HG03103 (cell line): Measurements from ENCODE around the gene C11orf52.

ENCODE experiments used
- ATAC-seq: cut with Tn5 transposase; IDR thresholded peaks from one replicate; pipeline ENCODE4 v1.9.1; 2021; ENCODE audit warnings: low read depth; ENCODE audit not compliant: unreplicated experiment

Gene C11orf52

GRCh38 chr11:111937461-111937769 lies 18.7 kb downstream of the C11orf52 start:
- no peak for ATAC-seq

DNA sequence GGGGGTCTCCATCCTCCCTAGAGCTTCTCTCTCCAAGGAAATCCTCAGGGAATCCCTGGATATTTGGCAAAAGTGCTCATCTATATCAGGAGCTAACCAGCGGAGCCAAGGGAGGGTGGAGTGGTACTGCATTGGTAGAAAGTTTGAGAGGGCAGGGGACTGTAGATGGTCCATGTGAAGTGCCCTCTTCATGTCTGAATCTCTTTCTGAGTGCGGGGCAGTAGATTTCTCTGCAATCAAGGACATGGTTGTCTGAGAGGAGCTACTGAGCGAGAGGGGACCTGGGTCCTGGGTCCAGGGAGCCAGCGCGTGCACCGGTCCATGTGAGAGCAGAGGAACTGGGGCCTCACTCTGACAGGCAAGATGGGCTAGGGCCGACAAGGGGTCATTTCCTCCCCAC lies 19.1 kb downstream of the C11orf52 start:
- ATAC-seq: no peak

GRCh38 chr11:111938687-111939160 lies 20.0 kb downstream of the C11orf52 start:
- peak; percentile 80 for ATAC-seq

DNA sequence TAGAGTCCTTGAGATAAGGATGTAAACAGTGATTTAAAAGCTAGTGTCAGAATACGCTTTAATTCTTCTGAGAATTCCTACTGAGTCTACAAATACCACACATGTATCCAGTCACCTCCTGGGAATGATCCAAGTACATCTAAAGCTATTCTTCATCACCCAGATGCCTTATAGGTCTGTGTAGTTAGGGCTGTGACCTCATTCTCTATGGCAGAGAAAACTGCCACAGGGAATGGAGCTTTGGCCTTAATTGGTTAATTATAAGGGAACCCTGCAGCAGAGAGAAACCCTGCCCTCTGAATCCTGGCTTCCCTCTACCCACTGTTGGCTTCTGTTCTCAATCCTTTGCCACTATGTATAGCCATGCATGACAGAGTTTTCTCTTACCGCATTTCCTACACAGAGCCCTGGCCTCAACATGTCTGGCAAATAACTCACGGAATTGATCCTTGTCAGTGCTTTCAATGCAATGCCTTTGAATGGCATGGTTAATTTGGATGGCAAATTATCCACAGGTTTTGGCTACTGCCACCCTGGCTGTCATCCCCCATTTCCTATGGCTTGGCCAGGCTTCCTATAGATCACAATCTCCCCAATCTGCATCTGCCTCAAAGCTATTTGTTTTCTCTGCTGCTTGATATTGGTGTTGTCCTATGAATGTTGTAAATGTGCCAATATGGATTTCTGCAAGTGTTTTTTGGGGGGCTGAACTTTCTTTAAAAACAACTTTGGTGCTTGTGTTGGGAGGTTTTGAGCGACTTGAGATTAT lies 21.3 kb downstream of the C11orf52 start:
- ATAC-seq: no peak

DNA sequence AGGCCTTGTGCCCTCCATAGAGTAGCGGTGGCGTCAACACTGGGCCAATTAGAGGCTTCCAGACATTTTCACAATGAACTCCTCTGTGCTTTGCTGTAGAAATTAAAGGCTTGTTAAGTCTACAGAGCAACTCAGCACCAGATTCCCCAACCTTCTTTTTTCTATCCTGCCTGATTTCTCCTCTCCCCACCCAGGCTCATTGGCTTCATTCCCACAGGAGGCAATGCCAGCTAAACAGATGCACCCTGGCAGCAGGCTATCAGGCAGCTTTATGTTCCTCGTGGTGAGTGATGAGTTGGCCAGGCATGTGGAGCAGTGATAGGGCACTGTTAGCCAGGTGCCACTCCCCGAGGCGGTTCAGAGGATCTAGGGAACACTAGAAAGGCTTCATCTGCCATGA lies 23.2 kb downstream of the C11orf52 start:
- no peak for ATAC-seq

- no peak for ATAC-seq
These were observed 24.1 kb downstream of the C11orf52 start for GRCh38 chr11:111942829-111943228.

DNA sequence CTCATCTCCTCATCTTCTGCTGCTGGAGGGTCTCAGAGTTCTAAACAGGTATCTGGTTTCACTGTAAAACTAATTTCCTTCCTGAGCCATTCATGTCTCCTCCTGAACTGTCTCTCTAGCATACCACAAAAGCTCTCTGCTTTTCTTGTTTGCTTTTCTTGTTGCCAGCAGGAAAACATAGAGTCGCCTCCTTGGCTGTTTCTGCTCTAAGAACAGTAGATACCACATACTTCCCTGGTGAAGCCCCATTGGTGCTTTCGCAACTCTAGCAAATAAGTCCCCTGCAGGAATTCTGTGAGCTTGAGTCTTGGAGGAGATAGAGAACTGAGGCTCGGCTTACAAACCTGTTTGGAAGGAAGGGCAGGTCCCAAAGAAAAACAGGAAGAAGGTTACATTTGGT lies 25.4 kb downstream of the C11orf52 start:
- ATAC-seq: no peak

GRCh38 chr11:111944651-111945051 lies 25.9 kb downstream of the C11orf52 start:
- no peak for ATAC-seq

GRCh38 chr11:111945198-111945597 lies 26.5 kb downstream of the C11orf52 start:
- no peak for ATAC-seq

DNA sequence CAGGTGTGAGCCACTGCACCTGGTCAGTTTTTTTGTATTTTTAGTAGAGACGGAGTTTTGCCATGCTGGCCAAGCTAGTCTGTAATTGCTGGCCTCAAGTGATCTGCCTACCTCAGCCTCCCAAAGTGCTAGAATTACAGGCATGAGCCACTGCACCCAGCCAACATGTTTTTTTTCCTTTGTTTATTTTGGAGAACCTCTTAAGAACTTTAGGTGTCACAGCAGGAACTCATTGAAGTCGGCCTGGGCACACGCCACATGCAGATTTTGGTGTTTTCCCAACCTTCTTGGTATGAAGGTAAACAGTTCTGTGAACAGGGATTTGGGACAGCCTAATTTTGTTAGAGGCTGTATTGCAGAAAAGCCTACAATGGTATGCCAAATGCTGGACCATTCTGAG lies 27.8 kb downstream of the C11orf52 start:
- ATAC-seq: no peak

GRCh38 chr11:111947143-111947542 lies 28.4 kb downstream of the C11orf52 start:
- peak; percentile 62 for ATAC-seq

GRCh38 chr11:111949519-111950426 lies 31.1 kb downstream of the C11orf52 start:
- ATAC-seq: no peak

DNA sequence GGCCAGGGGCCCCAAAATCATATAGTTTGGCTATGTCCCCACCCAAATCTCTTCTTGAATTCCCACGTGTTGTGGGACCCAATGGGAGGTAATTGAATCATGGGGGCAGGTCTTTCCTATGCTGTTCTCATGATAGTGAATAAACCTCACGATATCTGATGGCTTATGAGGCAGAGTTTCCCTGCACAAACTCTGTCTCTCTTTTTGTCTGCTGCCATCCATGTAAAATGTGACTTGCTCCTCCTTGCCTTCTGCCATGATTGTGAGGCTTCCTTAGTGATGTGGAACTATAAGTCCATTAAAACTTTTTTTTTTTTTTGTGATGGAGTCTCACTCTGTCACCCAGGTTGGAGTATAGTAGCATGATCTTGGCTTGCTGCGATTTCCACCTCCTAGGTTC lies 32.9 kb downstream of the C11orf52 start:
- ATAC-seq: no peak

DNA sequence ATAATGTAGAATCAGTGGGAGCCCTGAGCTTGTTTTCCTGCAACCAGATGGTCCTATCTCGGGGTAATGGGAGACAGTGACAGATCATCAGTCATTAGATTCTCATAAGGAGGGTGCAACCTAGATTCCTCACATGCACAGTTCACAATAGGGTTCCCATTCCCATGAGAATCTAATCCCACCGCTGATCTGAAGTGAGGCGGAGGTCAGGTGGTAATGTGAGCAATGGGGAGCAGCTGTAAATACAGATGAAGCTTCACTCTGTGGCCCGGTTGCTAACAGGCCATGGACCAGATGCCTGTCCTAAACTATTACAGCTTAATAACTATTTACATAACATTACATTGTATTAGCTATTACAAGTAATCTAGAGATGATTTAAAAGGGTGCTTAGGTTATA lies 35.4 kb downstream of the C11orf52 start:
- no peak for ATAC-seq

GRCh38 chr11:111957663-111958444 lies 39.1 kb downstream of the C11orf52 start:
- ATAC-seq: no peak

DNA sequence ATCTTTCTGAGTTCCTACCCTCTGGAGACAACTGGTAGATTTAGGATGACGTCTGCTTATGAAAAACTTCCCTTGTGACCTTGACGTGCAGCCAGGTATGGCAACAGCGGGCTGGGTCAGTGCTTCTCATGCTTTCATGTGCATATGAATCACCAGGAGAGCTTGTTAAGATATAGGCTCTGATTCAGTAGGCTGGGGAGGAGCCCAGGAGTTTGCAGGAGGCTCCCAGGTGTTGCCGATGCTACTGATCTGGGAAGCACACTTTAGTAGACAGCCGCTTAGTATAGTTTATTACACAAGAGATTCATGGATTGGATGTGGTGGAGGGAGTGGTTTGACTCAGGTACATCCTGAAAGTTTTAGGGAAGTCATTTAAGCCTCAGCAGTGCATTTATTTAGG lies 42.2 kb downstream of the C11orf52 start:
- no peak for ATAC-seq

GRCh38 chr11:111961389-111962300 lies 42.9 kb downstream of the C11orf52 start:
- no peak for ATAC-seq

GRCh38 chr11:111963931-111964340 lies 45.2 kb downstream of the C11orf52 start:
- no peak for ATAC-seq

DNA sequence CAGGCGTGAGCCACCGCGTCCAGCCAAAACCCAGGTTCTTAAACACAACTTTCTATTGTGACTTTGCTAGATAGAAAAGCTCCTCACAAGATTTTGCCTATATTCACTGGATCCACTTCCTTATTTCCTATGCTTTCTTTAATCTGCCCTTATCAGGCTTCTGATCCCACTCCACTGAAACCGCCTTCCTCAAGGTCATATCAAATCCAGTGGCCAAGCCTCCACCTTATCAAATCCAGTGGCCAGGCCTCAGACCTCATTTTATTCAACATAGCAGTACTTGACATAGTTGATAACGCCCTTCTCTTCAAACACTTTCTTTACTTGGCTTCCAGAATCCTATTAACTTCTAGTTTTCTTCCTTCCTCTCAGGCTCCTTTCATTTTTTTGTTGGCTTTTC lies 48.0 kb downstream of the C11orf52 start:
- ATAC-seq: no peak

GRCh38 chr11:111967649-111968048 lies 48.9 kb downstream of the C11orf52 start:
- ATAC-seq: no peak
